ENCODE measurements around the gene AKR7A2. TPM values are rescaled to one million over a fixed set of nuclear protein-coding genes. Genes with fewer than 3 reads are reported as not detected.

AKR7A2 gene
- total RNA-seq, 1 donor from 2014 or later: 30.3 TPM

DNA sequence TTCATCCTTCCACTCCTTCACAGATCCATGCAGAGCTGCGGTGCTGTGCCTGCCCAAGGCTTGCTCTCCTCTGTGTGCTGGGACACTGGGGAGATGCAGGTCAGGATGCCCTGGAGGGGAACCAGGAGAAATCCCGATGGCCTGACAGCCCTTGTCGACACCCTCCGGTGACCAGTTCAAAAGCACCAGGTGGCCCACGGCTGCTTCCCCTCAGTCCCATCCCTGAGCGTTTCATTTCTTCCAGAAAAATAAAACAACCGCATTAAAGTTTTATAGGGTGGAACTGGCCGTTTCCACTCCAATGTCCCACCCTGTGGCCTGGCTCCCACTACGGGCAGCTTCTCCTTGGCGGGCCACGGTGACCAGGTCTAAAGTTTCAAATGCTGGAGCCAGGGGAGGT, 48.5 kb upstream of the AKR7A2 start:
- Histone ChIP-seq H3K27me3 (ENCODE audit: insufficient read depth, low read length) (no peaks in the 10 kb centered on the region), H3K4me3 (ENCODE audit: insufficient read depth, low read depth, low read length) (no peak overlapping the region), H3K4me2 (ENCODE audit: low read length) (no peak overlapping the region), H3K27ac (ENCODE audit: low read depth, low read length) (no peak overlapping the region), H3K4me1 (ENCODE audit: insufficient read depth, low read length) (no peaks in the 10 kb centered on the region), H2AFZ (ENCODE audit: low read depth, low read length) (no peak overlapping the region), H3K9ac (ENCODE audit: low read length) (no peak overlapping the region), H3K9me3 (ENCODE audit: insufficient read depth, low read depth, low read length) (no peaks in the 10 kb centered on the region), H3K79me2 (ENCODE audit: insufficient read depth, low read length) (peaks cover 77% of the 10 kb centered on the region), H3K36me3 (ENCODE audit: insufficient read depth, low read length) (peaks cover 24% of the 10 kb centered on the region), H4K20me1 (ENCODE audit: insufficient read depth, low read length) (peaks cover 94% of the 10 kb centered on the region)
- no peak for TF ChIP-seq EZH2 (IDR thresholded peaks at IDR 0.05; ENCODE audit: insufficient read depth, low read length)
- TF ChIP-seq, protein P1, sequence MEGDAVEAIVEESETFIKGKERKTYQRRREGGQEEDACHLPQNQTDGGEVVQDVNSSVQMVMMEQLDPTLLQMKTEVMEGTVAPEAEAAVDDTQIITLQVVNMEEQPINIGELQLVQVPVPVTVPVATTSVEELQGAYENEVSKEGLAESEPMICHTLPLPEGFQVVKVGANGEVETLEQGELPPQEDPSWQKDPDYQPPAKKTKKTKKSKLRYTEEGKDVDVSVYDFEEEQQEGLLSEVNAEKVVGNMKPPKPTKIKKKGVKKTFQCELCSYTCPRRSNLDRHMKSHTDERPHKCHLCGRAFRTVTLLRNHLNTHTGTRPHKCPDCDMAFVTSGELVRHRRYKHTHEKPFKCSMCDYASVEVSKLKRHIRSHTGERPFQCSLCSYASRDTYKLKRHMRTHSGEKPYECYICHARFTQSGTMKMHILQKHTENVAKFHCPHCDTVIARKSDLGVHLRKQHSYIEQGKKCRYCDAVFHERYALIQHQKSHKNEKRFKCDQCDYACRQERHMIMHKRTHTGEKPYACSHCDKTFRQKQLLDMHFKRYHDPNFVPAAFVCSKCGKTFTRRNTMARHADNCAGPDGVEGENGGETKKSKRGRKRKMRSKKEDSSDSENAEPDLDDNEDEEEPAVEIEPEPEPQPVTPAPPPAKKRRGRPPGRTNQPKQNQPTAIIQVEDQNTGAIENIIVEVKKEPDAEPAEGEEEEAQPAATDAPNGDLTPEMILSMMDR (IDR thresholded peaks at IDR 0.05; ENCODE audit: insufficient read depth, low read depth, low read length): no peak
- DNase-seq (ENCODE audit: low read depth) (no peak), FAIRE-seq (no peak)
- Mint-ChIP-seq H3K4me1 (ENCODE audit: low read depth, unreplicated experiment) (peaks cover 13% of the 10 kb centered on the region), H3K4me3 (ENCODE audit: unreplicated experiment) (no peak overlapping the region), H3K36me3 (ENCODE audit: low read depth, unreplicated experiment) (peaks cover 17% of the 10 kb centered on the region), H3K27me3 (ENCODE audit: low read depth, unreplicated experiment) (no peaks in the 10 kb centered on the region), H3K27ac (ENCODE audit: unreplicated experiment) (no peak overlapping the region), H3K9me3 (ENCODE audit: unreplicated experiment) (no peaks in the 10 kb centered on the region)

- Mint-ChIP-seq H3K36me3 (ENCODE audit: low read depth, unreplicated experiment) (peaks cover 18% of the 10 kb centered on the region), H3K27ac (ENCODE audit: unreplicated experiment) (no peak overlapping the region), H3K4me1 (ENCODE audit: low read depth, unreplicated experiment) (peaks cover 14% of the 10 kb centered on the region)
These were observed 48.1 kb upstream of the AKR7A2 start for GRCh38 chr1:19360016-19360415.

GRCh38 chr1:19359357-19359756, 47.4 kb upstream of the AKR7A2 start:
- no peak overlapping the region for H3K4me3 Mint-ChIP-seq (ENCODE audit: unreplicated experiment)
- H3K9ac ChIP-seq (ENCODE audit: low read length): no peak overlapping the region
- H3K4me3 ChIP-seq (ENCODE audit: insufficient read depth, low read depth, low read length): no peak overlapping the region
- H3K27me3 ChIP-seq (ENCODE audit: insufficient read depth, low read length): no peaks in the 10 kb centered on the region
- no peak overlapping the region for H3K27ac Mint-ChIP-seq (ENCODE audit: unreplicated experiment)
- H3K36me3 ChIP-seq (ENCODE audit: insufficient read depth, low read length): peaks cover 21% of the 10 kb centered on the region
- H3K36me3 Mint-ChIP-seq (ENCODE audit: low read depth, unreplicated experiment): peaks cover 19% of the 10 kb centered on the region
- DNase-seq (ENCODE audit: low read depth): no peak
- H3K27me3 Mint-ChIP-seq (ENCODE audit: low read depth, unreplicated experiment): no peaks in the 10 kb centered on the region
- no peak overlapping the region for H3K27ac ChIP-seq (ENCODE audit: low read depth, low read length)
- no peaks in the 10 kb centered on the region for H3K4me1 ChIP-seq (ENCODE audit: insufficient read depth, low read length)
- no peaks in the 10 kb centered on the region for H3K9me3 Mint-ChIP-seq (ENCODE audit: unreplicated experiment)
- peaks cover 14% of the 10 kb centered on the region for H3K4me1 Mint-ChIP-seq (ENCODE audit: low read depth, unreplicated experiment)
- TF ChIP-seq, protein P1 (IDR thresholded peaks at IDR 0.05; ENCODE audit: insufficient read depth, low read depth, low read length): no peak
- no peak for TF ChIP-seq EZH2 (IDR thresholded peaks at IDR 0.05; ENCODE audit: insufficient read depth, low read length)
- H3K79me2 ChIP-seq (ENCODE audit: insufficient read depth, low read length): peaks cover 68% of the 10 kb centered on the region
- peaks cover 91% of the 10 kb centered on the region for H4K20me1 ChIP-seq (ENCODE audit: insufficient read depth, low read length)
- H3K9me3 ChIP-seq (ENCODE audit: insufficient read depth, low read depth, low read length): no peaks in the 10 kb centered on the region
- no peak overlapping the region for H2AFZ ChIP-seq (ENCODE audit: low read depth, low read length)
- H3K4me2 ChIP-seq (ENCODE audit: low read length): no peak overlapping the region
- no peak for FAIRE-seq

More at GRCh38 chr1:19360016-19360415, 48.1 kb upstream of the AKR7A2 start:
- TF ChIP-seq EZH2 (IDR thresholded peaks at IDR 0.05; ENCODE audit: insufficient read depth, low read length): no peak
- TF ChIP-seq, protein P1 (IDR thresholded peaks at IDR 0.05; ENCODE audit: insufficient read depth, low read depth, low read length): no peak
- no peak overlapping the region for H3K4me3 ChIP-seq (ENCODE audit: insufficient read depth, low read depth, low read length)
- peaks cover 21% of the 10 kb centered on the region for H3K36me3 ChIP-seq (ENCODE audit: insufficient read depth, low read length)
- no peaks in the 10 kb centered on the region for H3K9me3 ChIP-seq (ENCODE audit: insufficient read depth, low read depth, low read length)
- no peaks in the 10 kb centered on the region for H3K4me1 ChIP-seq (ENCODE audit: insufficient read depth, low read length)
- H3K79me2 ChIP-seq (ENCODE audit: insufficient read depth, low read length): peaks cover 75% of the 10 kb centered on the region
- DNase-seq (ENCODE audit: low read depth): no peak
- no peak overlapping the region for H3K9ac ChIP-seq (ENCODE audit: low read length)
- H4K20me1 ChIP-seq (ENCODE audit: insufficient read depth, low read length): peaks cover 91% of the 10 kb centered on the region
- H3K4me2 ChIP-seq (ENCODE audit: low read length): no peak overlapping the region
- H3K27me3 ChIP-seq (ENCODE audit: insufficient read depth, low read length): no peaks in the 10 kb centered on the region
- no peak overlapping the region for H2AFZ ChIP-seq (ENCODE audit: low read depth, low read length)
- Mint-ChIP-seq H3K4me3 (ENCODE audit: unreplicated experiment) (no peak overlapping the region), H3K9me3 (ENCODE audit: unreplicated experiment) (no peaks in the 10 kb centered on the region), H3K27me3 (ENCODE audit: low read depth, unreplicated experiment) (no peaks in the 10 kb centered on the region)
- FAIRE-seq: no peak
- no peak overlapping the region for H3K27ac ChIP-seq (ENCODE audit: low read depth, low read length)
